Uterus (tissue), 4 donors: ENCODE measurements around the gene IQGAP2. TPM values are rescaled to one million over a fixed set of nuclear protein-coding genes. Genes with fewer than 3 reads are reported as not detected.

Source experiments
- DNase-seq, 2 donors: peaks; one replicate each; pipeline ENCODE4 v3.0.0-alpha.2; 2019 to 2020
- H3K27ac ChIP-seq, 2 donors: fragments of 200-600 bp; sonication (generic); 1 replicate in 1 of 2; 2 replicates in 1 of 2; pipeline ENCODE4 v1.5.1; 2016 to 2018
- H3K27me3 ChIP-seq, 2 donors: fragments of 200-600 bp; sonication (generic); one replicate each; pipeline ENCODE4 v1.5.1; 2018 to 2019; ENCODE audit warnings: control low read depth in 1 of 2
- H3K36me3 ChIP-seq, 2 donors: fragments of 200-600 bp; sonication (generic); one replicate each; pipeline ENCODE4 v1.5.1; 2019; ENCODE audit warnings: control low read depth in 1 of 2
- H3K4me1 ChIP-seq, 2 donors: fragments of 200-600 bp; sonication (generic); one replicate each; pipeline ENCODE4 v1.5.1; 2018 to 2019; ENCODE audit warnings: control low read depth in 1 of 2
- H3K4me3 ChIP-seq, 2 donors: fragments of 200-600 bp; sonication (generic); 1 replicate in 1 of 2; 2 replicates in 1 of 2; pipeline ENCODE4 v1.5.1; 2018 to 2019; ENCODE audit warnings: mild to moderate bottlenecking in 1 of 2
- H3K9me3 ChIP-seq, 2 donors: fragments of 200-600 bp; sonication (generic); one replicate each; pipeline ENCODE4 v1.5.1; 2019; ENCODE audit warnings: control low read depth in 1 of 2
- CTCF ChIP-seq, 4 experiments: fragments of 200-600 bp in 2 of 4; fragments of 450-650 bp in 2 of 4; sonication (generic) in 2 of 4; IDR thresholded peaks; one replicate each; pipeline ENCODE4 v1.5.1; 2016 to 2019; ENCODE audit warnings: antibody characterized with exemption in 4 of 4, mild to moderate bottlenecking in 2 of 4, moderate library complexity in 1 of 4
- POLR2A ChIP-seq, 2 donors: fragments of 450-650 bp; IDR thresholded peaks; one replicate each; pipeline ENCODE4 v1.6.1; 2016; ENCODE audit warnings: antibody characterized with exemption in 2 of 2, mild to moderate bottlenecking in 1 of 2, moderate library complexity in 1 of 2
- intact Hi-C: fragments of 100-400 bp; cut with DNase I; formaldehyde crosslinking; loops from one replicate; pipeline ENCODE4 v1.15.1; 2023; ENCODE audit warnings: low total_unique reads
- total RNA-seq, 4 donors: library from RNA; depleted of rRNA in 3 of 4; stranded (reverse); fragments of >200 nt in 3 of 4; gene quantifications; one replicate each; pipeline versions ENCODE4 v1.1.0 to v1.2.4, GENCODE V29; 2014 to 2023
- donor health status: DM: yes; HTN: yes; CAD: no.

IQGAP2 gene
- total RNA-seq, 4 donors from 2014 or later, result 7.1 to 49.2 (median 9.4) TPM

GRCh38 chr5:76582230-76583162 is 179.4 kb downstream of the IQGAP2 start:
- Histone ChIP-seq H3K4me1 (no peaks in the 10 kb centered on the region), H3K4me3 (no peak overlapping the region), H3K27ac (no peak overlapping the region), H3K9me3 (no peaks in the 10 kb centered on the region), H3K36me3 (no peaks in the 10 kb centered on the region), H3K27me3 (no peaks in the 10 kb centered on the region)
- intact Hi-C loops, result no loop called here
- TF ChIP-seq CTCF (IDR thresholded peaks at IDR 0.05), result no peak
- TF ChIP-seq POLR2A (IDR thresholded peaks at IDR 0.05), result no peak
- no peak for DNase-seq

DNA sequence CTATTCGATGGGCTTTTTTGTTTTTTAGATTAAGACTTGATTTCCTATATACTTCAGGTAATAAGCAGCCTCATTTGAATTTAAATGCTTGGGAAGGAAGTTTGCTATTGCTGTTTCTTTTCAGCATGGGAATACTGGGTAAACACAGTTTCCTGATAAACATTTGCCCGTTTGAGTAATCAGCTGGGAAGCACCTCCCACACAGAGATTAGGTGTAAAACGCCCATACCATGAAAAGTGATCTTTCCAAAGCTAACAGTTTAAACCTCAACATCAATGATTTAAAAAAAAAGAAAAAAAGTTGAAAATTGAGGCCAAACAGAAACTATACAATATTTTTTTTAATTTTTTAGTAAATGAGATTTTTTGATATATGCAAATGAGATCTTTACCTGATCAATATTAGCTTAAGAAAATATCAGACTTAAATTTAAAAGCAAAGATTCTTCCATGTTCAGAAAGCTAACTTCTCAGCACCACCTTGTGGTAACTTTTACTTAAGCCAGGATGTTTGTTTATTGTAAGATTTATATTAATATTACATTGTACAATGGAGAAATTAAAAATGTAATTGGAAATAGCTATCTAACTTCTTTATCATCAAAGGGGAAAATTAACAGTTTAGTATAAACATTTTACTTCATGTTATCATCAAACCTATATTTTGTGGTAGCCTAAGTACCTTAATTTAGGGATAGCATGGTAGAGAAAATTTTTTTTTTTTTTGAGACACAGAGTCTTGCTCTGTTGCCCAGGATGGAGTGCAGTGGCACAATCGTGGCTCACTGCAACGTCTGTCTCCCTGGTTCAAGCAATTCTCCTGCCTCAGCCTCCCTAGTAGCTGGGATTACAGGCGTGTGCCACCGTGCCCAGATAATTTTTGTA is 180.3 kb downstream of the IQGAP2 start:
- no peaks in the 10 kb centered on the region for H3K27me3 ChIP-seq
- no peaks in the 10 kb centered on the region for H3K36me3 ChIP-seq
- DNase-seq, result no peak
- TF ChIP-seq POLR2A (IDR thresholded peaks at IDR 0.05), result no peak
- TF ChIP-seq CTCF (IDR thresholded peaks at IDR 0.05), result no peak
- no peaks in the 10 kb centered on the region for H3K9me3 ChIP-seq
- intact Hi-C loops, result no loop called here
- H3K4me1 ChIP-seq, result no peaks in the 10 kb centered on the region
- no peak overlapping the region for H3K4me3 ChIP-seq
- no peak overlapping the region for H3K27ac ChIP-seq

DNA sequence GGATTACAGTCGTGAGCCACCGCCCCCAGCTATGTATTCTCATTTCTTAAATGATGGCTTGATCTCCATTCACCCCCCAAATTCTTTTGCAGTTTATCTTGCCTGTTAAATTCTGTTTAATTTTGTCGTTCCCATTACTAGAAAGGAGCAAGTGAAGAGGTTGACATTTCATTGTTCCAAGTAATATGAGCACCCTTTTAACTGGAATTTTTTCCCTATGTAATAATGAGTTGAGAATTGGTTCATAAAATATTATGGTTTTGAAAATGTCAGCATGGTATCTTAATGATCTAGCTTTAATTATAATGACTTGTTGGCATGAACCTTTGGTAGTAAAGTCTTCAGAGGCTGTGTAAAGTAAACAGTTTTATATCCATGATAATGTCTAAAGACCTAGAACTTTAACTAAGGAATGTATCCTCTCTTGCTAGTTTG is 182.7 kb downstream of the IQGAP2 start:
- no peak overlapping the region for H3K27ac ChIP-seq
- H3K4me3 ChIP-seq, result no peak overlapping the region
- no peaks in the 10 kb centered on the region for H3K27me3 ChIP-seq
- DNase-seq, result no peak
- no peaks in the 10 kb centered on the region for H3K36me3 ChIP-seq
- intact Hi-C loops, result no loop called here
- no peaks in the 10 kb centered on the region for H3K9me3 ChIP-seq
- TF ChIP-seq CTCF (IDR thresholded peaks at IDR 0.05) (no peak), POLR2A (IDR thresholded peaks at IDR 0.05) (no peak)
- H3K4me1 ChIP-seq, result no peaks in the 10 kb centered on the region

GRCh38 chr5:76586531-76586930 is 183.4 kb downstream of the IQGAP2 start:
- Histone ChIP-seq H3K36me3 (no peaks in the 10 kb centered on the region), H3K27me3 (no peaks in the 10 kb centered on the region), H3K27ac (no peak overlapping the region), H3K4me1 (no peaks in the 10 kb centered on the region), H3K9me3 (no peaks in the 10 kb centered on the region), H3K4me3 (no peak overlapping the region)
- no peak for DNase-seq
- no peak for TF ChIP-seq CTCF (IDR thresholded peaks at IDR 0.05)
- no peak for TF ChIP-seq POLR2A (IDR thresholded peaks at IDR 0.05)
- intact Hi-C loops, result no loop called here
